GM20000 (cell line): Measurements from ENCODE around the gene CYP1A2.
A peak's percentile ranks its signal among the peaks of the same experiment; 100 is the strongest.

Source experiments
- DNase-seq: peaks from one replicate; pipeline ENCODE4 v3.0.0; 2012; ENCODE audit warnings: low spot score
- TF ChIP-seq, protein P1 (sequence below): IDR thresholded peaks from 2 replicates; pipeline ENCODE4 v1.5.1; 2012; ENCODE audit warnings: mild to moderate bottlenecking, control low read depth; ENCODE audit errors: extremely low read depth, missing control alignments

Gene CYP1A2

GRCh38 chr15:74792227-74793016 is 43.8 kb downstream of the CYP1A2 start:
- TF ChIP-seq, protein P1, sequence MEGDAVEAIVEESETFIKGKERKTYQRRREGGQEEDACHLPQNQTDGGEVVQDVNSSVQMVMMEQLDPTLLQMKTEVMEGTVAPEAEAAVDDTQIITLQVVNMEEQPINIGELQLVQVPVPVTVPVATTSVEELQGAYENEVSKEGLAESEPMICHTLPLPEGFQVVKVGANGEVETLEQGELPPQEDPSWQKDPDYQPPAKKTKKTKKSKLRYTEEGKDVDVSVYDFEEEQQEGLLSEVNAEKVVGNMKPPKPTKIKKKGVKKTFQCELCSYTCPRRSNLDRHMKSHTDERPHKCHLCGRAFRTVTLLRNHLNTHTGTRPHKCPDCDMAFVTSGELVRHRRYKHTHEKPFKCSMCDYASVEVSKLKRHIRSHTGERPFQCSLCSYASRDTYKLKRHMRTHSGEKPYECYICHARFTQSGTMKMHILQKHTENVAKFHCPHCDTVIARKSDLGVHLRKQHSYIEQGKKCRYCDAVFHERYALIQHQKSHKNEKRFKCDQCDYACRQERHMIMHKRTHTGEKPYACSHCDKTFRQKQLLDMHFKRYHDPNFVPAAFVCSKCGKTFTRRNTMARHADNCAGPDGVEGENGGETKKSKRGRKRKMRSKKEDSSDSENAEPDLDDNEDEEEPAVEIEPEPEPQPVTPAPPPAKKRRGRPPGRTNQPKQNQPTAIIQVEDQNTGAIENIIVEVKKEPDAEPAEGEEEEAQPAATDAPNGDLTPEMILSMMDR = no peak
- DNase-seq = no peak

GRCh38 chr15:74793135-74794028 is 44.7 kb downstream of the CYP1A2 start:
- TF ChIP-seq, protein P1 = peak; percentile 55
- no peak for DNase-seq

- DNase-seq = no peak
- TF ChIP-seq, protein P1 = no peak
Observed at GRCh38 chr15:74794248-74794969, 45.8 kb downstream of the CYP1A2 start.

GRCh38 chr15:74794970-74795349 is 46.3 kb downstream of the CYP1A2 start:
- TF ChIP-seq, protein P1 = no peak
- DNase-seq = no peak

GRCh38 chr15:74795966-74796625 is 47.5 kb downstream of the CYP1A2 start:
- TF ChIP-seq, protein P1 = no peak
- no peak for DNase-seq

DNA sequence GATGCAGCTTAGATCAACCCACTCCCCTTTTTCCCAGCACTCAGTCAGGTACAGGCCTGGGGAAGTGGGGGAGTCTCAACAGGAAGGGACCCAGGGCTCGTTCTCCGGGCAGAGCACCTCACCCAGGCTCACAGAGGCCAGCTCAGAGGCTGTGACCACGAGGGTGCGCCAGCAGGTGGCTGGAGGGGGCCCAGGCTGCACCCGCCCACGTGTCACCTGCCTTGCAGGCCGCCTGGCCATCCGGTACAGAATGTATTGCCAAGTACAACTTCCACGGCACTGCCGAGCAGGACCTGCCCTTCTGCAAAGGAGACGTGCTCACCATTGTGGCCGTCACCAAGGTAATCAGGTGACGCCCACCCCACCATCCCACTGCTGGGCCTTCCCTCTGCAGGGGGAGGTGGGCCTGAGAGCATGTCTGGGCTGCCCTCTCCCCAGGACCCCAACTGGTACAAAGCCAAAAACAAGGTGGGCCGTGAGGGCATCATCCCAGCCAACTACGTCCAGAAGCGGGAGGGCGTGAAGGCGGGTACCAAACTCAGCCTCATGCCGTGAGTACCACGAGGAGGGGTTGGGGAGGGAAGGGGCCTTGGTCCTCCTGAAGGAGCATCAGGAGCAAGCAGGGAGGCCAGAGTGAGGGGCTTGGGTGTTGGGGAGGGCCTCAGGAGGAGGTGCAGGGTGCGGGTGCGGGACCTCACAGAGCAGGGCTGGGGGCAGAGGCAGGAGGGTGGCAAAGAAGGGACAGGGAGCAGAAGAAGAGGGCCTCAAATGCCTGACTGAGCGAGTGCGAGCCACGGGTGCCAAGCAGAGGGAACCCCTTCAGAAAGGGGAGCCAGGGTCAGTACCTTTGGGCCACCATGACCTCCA is 50.0 kb downstream of the CYP1A2 start:
- DNase-seq = peak; percentile 82
- TF ChIP-seq, protein P1 = peak; percentile 31
